HG03196 (cell line): ENCODE measurements around the gene GPR152.
"Not testable (repeated sequence)": the region's sequence is repeated elsewhere in the genome, so short reads cannot be mapped to it uniquely, and the experiment has no call there.

Experiments
- ATAC-seq: cut with Tn5 transposase; IDR thresholded peaks from one replicate; pipeline ENCODE4 v1.9.1; 2021; ENCODE audit not compliant: unreplicated experiment

Gene GPR152

GRCh38 chr11:67465530-67465929 lies 13.0 kb upstream of the GPR152 start:
- not testable (repeated sequence) for ATAC-seq

GRCh38 chr11:67465189-67465510 lies 12.6 kb upstream of the GPR152 start:
- ATAC-seq: no peak

GRCh38 chr11:67464411-67465188 lies 12.1 kb upstream of the GPR152 start:
- ATAC-seq: peak; percentile 45

- no peak for ATAC-seq
Observed at GRCh38 chr11:67463680-67464410, 11.3 kb upstream of the GPR152 start.

- ATAC-seq: no peak
Observed at GRCh38 chr11:67463186-67463585, 10.7 kb upstream of the GPR152 start.

GRCh38 chr11:67458266-67458665 lies 5.7 kb upstream of the GPR152 start:
- no peak for ATAC-seq

GRCh38 chr11:67457453-67457852 lies 4.9 kb upstream of the GPR152 start:
- ATAC-seq: no peak

- no peak for ATAC-seq
Observed at GRCh38 chr11:67456068-67456705, 3.7 kb upstream of the GPR152 start.

- no peak for ATAC-seq
Observed at GRCh38 chr11:67455054-67455453, 2.5 kb upstream of the GPR152 start, which contains the start of gene CABP4. TSS of gene CABP4 (plus strand) at chr11:67455354. CDS start at chr11:67455424, 70 bp downstream.

- no peak for ATAC-seq
Observed at GRCh38 chr11:67453816-67454732, 1.5 kb upstream of the GPR152 start.

GRCh38 chr11:67451658-67451976 lies 912 bp downstream of the GPR152 start:
- ATAC-seq: no peak

GRCh38 chr11:67450796-67451657 lies 1.5 kb downstream of the GPR152 start:
- ATAC-seq: no peak

GRCh38 chr11:67449116-67449844 lies 3.2 kb downstream of the GPR152 start:
- no peak for ATAC-seq

- no peak for ATAC-seq
Observed at GRCh38 chr11:67448220-67448609, 4.3 kb downstream of the GPR152 start.

GRCh38 chr11:67445515-67445914 lies 7.0 kb downstream of the GPR152 start:
- ATAC-seq: no peak

GRCh38 chr11:67442504-67443404 lies 9.8 kb downstream of the GPR152 start:
- ATAC-seq: no peak

- ATAC-seq: no peak
Observed at GRCh38 chr11:67441731-67442351, 10.7 kb downstream of the GPR152 start.

- ATAC-seq: no peak
Observed at GRCh38 chr11:67441098-67441563, 11.4 kb downstream of the GPR152 start.
